HFFc6 (cell line): ENCODE measurements around the gene ORAI1. TPM values are rescaled to one million over a fixed set of nuclear protein-coding genes. Genes with fewer than 3 reads are reported as not detected.

ENCODE experiments used
- DNase-seq: peaks from one replicate; pipeline ENCODE4 v3.0.0-alpha.2; 2018
- H3K27ac Mint-ChIP-seq: 2 replicates; pipeline ENCODE4 v1.8.0; 2020; ENCODE audit warnings: mild to moderate bottlenecking, mixed read lengths
- H3K27me3 Mint-ChIP-seq: 2 replicates; pipeline ENCODE4 v1.8.0; 2021; ENCODE audit warnings: mild to moderate bottlenecking, moderate library complexity, mixed read lengths; ENCODE audit not compliant: insufficient read depth
- H3K36me3 Mint-ChIP-seq: 2 replicates; pipeline ENCODE4 v1.8.0; 2021; ENCODE audit warnings: low read depth, mixed read lengths
- H3K4me1 Mint-ChIP-seq: 2 replicates; pipeline ENCODE4 v1.8.0; 2020; ENCODE audit warnings: low read depth, mixed read lengths
- H3K4me3 Mint-ChIP-seq: 2 replicates; pipeline ENCODE4 v1.8.0; 2020; ENCODE audit warnings: mild to moderate bottlenecking, moderate library complexity, mixed read lengths
- H3K9me3 Mint-ChIP-seq: 2 replicates; pipeline ENCODE4 v1.8.0; 2020; ENCODE audit warnings: mild to moderate bottlenecking, mixed read lengths
- CTCF ChIP-seq: fragments of 200-600 bp; sonication (generic); IDR thresholded peaks from 2 replicates; pipeline ENCODE4 v1.5.0; 2021; ENCODE audit warnings: antibody characterized with exemption, mild to moderate bottlenecking
- total RNA-seq, 6 experiments: library from RNA; stranded (reverse); fragmentation: NEBNext Ultra II Directional; extraction: Animal tissue kit (Norgen Biotek cat#: 25700); gene quantifications; 2 replicates in 1 of 6; 3 replicates in 5 of 6; pipeline ENCODE4 v1.2.3, GENCODE V29; 2021

ORAI1 gene
- total RNA-seq, 6 experiments from 2014 or later, result 18.5 to 25.7 (median 22.0) TPM

GRCh38 chr12:121596526-121596925 lies 29.8 kb upstream of the ORAI1 start:
- no peak for TF ChIP-seq CTCF
- Mint-ChIP-seq H3K36me3 (0 out of 2 replicates have a peak, but pooled peaks cover 4% of the 10 kb centered on the region), H3K4me1 (peaks cover 7% of the 10 kb centered on the region), H3K9me3 (no peaks in the 10 kb centered on the region), H3K27ac (no peak overlapping the region), H3K27me3 (no peaks in the 10 kb centered on the region), H3K4me3 (no peak overlapping the region)
- DNase-seq, result no peak

GRCh38 chr12:121600702-121601336 lies 25.5 kb upstream of the ORAI1 start:
- no peak overlapping the region for H3K27ac Mint-ChIP-seq
- H3K9me3 Mint-ChIP-seq, result no peaks in the 10 kb centered on the region

GRCh38 chr12:121602766-121603165 lies 23.6 kb upstream of the ORAI1 start:
- Mint-ChIP-seq H3K9me3 (no peaks in the 10 kb centered on the region), H3K4me3 (no peak overlapping the region), H3K36me3 (no peaks in the 10 kb centered on the region), H3K27me3 (no peaks in the 10 kb centered on the region; the same call in 1 of the 2 replicates), H3K4me1 (no peaks in the 10 kb centered on the region), H3K27ac (no peak overlapping the region)
- no peak for DNase-seq
- no peak for TF ChIP-seq CTCF

More at GRCh38 chr12:121600702-121601336, 25.5 kb upstream of the ORAI1 start:
- DNase-seq, result no peak
- H3K36me3 Mint-ChIP-seq, result 0 out of 2 replicates have a peak, but pooled peaks cover 2% of the 10 kb centered on the region
- no peak for TF ChIP-seq CTCF
- H3K27me3 Mint-ChIP-seq, result no peaks in the 10 kb centered on the region
- H3K4me3 Mint-ChIP-seq, result no peak overlapping the region
- H3K4me1 Mint-ChIP-seq, result no peaks in the 10 kb centered on the region

- no peak for TF ChIP-seq CTCF
- H3K36me3 Mint-ChIP-seq, result no peaks in the 10 kb centered on the region
Observed at GRCh38 chr12:121603581-121603980, 22.7 kb upstream of the ORAI1 start.

GRCh38 chr12:121608301-121608700 lies 18.0 kb upstream of the ORAI1 start:
- no peak for TF ChIP-seq CTCF
- Mint-ChIP-seq H3K36me3 (no peaks in the 10 kb centered on the region), H3K9me3 (no peaks in the 10 kb centered on the region), H3K27ac (no peak overlapping the region), H3K4me1 (peaks cover 17% of the 10 kb centered on the region), H3K27me3 (peaks cover 4% of the 10 kb centered on the region), H3K4me3 (no peak overlapping the region)
- no peak for DNase-seq

More at GRCh38 chr12:121603581-121603980, 22.7 kb upstream of the ORAI1 start:
- Mint-ChIP-seq H3K4me3 (no peak overlapping the region), H3K9me3 (no peaks in the 10 kb centered on the region), H3K27me3 (peaks cover 2% of the 10 kb centered on the region), H3K4me1 (no peaks in the 10 kb centered on the region), H3K27ac (no peak overlapping the region)
- no peak for DNase-seq
